ENCODE results near the gene RALGPS1. TPM values are rescaled to one million over a fixed set of nuclear protein-coding genes. Genes with fewer than 3 reads are reported as not detected.

RALGPS1 gene
- total and polyA plus RNA-seq, 2 of the 8 experiments (the other 6 are each of a cell fraction or from before 2014, with no cell fraction given), result 20.0 to 23.5 TPM

- TF ChIP-seq GABPA (IDR thresholded peaks at IDR 0.05; ENCODE audit: borderline replicate concordance, insufficient read depth, low read length) (no peak), ASH2L (IDR thresholded peaks at IDR 0.05; ENCODE audit: low read length) (no peak), CHD2 (IDR thresholded peaks at IDR 0.05; ENCODE audit: low read length) (no peak)
- TF ChIP-seq, protein P1, sequence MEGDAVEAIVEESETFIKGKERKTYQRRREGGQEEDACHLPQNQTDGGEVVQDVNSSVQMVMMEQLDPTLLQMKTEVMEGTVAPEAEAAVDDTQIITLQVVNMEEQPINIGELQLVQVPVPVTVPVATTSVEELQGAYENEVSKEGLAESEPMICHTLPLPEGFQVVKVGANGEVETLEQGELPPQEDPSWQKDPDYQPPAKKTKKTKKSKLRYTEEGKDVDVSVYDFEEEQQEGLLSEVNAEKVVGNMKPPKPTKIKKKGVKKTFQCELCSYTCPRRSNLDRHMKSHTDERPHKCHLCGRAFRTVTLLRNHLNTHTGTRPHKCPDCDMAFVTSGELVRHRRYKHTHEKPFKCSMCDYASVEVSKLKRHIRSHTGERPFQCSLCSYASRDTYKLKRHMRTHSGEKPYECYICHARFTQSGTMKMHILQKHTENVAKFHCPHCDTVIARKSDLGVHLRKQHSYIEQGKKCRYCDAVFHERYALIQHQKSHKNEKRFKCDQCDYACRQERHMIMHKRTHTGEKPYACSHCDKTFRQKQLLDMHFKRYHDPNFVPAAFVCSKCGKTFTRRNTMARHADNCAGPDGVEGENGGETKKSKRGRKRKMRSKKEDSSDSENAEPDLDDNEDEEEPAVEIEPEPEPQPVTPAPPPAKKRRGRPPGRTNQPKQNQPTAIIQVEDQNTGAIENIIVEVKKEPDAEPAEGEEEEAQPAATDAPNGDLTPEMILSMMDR (IDR thresholded peaks at IDR 0.05; ENCODE audit: control extremely low read depth in 1 of 3, insufficient read depth in 1 of 3, low read depth in 1 of 3, low read length in 3 of 3), result no peak
Measured at GRCh38 chr9:126883636-126884035, 30.9 kb upstream of the RALGPS1 start (continued).

All from H1 (cell line).